ENCODE data around the gene LRP5. TPM values are rescaled to one million over a fixed set of nuclear protein-coding genes. Genes with fewer than 3 reads are reported as not detected.

Gene LRP5
- total RNA-seq, 2 experiments from 2014 or later = 2.0 to 2.9 TPM

DNA sequence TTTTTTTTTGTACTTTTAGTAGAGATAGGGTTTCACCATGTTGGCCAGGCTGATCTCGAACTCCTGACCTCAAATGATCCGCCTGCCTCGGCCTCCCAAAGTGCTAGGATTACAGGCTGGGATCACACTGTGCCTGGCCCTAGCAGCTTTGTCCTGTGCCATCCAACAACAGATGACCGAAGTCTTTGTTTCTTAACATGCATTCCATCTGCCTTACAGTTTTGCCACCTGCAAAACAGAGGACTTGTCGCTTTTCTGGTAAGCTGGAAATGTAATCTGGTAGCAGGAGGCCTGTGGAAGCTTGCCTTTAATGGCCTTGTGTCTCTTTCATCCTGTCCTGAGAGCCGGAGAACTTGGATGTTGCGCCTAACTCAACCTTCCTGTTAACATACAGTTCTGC, 89.5 kb downstream of the LRP5 start:
- Mint-ChIP-seq H3K36me3 (ENCODE audit: low read depth) (no peaks in the 10 kb centered on the region), H3K27ac (no peak overlapping the region), H3K4me1 (ENCODE audit: low read depth) (no peaks in the 10 kb centered on the region), H3K27me3 (no peaks in the 10 kb centered on the region), H3K9me3 (no peaks in the 10 kb centered on the region), H3K4me3 (no peak overlapping the region)
- ChIA-PET POLR2A (no interaction called here), CTCF (no interaction called here)
- H3K4me1 ChIP-seq (ENCODE audit: insufficient read depth, low read length) = no peaks in the 10 kb centered on the region
- intact Hi-C loops (cut with DNase I, micrococcal nuclease) = no loop called here
- DNase-seq (no peak), ATAC-seq (ENCODE audit: poor library complexity) (no peak)
- no peaks in the 10 kb centered on the region for H3K36me3 ChIP-seq (ENCODE audit: insufficient read depth, low read length)
- no peak overlapping the region for H3K4me3 ChIP-seq (ENCODE audit: low read length)
- H3K27me3 ChIP-seq (ENCODE audit: control insufficient read depth in 1 of 2, insufficient read depth in 2 of 2, low read length in 2 of 2) = no peaks in the 10 kb centered on the region
- no peak overlapping the region for H3K27ac ChIP-seq (ENCODE audit: low read depth in 1 of 2, low read length in 2 of 2)
- peaks cover 0 to 5% of the 10 kb centered on the region in 2 experiments for H3K9me3 ChIP-seq (ENCODE audit: control insufficient read depth in 1 of 2, insufficient read depth in 1 of 2, low read length in 2 of 2)
- no peak for TF ChIP-seq CTCF (IDR thresholded peaks at IDR 0.05)

DNA sequence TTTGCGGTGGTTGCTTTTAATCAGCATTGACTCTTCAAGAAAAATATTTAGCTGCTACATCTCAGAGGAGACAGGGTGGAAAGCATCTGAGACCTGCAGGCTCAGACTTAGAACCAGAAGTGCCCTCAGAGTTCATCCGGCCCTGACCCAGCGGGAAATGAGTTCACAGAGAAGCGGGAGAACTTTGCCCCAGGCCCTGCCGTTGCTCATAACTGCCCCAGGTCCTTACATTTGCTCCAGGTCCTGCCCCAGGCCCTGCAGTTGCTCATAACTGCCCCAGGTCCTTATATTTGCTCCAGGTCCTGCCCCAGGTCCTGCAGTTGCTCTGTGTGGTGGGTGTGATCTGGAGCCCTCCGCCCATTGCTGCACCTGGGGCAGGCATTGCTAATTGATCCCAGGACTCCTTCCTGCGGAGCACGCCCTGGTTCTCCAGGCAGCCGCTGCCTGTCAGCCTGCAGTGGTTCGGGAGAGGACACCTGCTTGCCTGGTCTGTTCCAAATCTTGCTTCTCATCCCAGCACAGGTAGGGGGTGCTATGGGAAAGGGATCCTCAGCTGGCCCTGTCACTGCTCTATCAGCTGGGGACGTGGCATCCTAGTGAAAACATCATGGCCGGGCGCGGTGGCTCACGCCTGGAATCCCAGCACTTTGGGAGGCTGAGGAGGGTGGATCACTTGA, 90.1 kb downstream of the LRP5 start:
- H3K4me3 Mint-ChIP-seq = no peak overlapping the region
- TF ChIP-seq CTCF (IDR thresholded peaks at IDR 0.05) = no peak
- POLR2A ChIA-PET = no interaction called here

GRCh38 chr11:68403424-68403823, 91.0 kb downstream of the LRP5 start:
- H3K9me3 ChIP-seq (ENCODE audit: control insufficient read depth in 1 of 2, insufficient read depth in 1 of 2, low read length in 2 of 2) = peaks cover 0 to 5% of the 10 kb centered on the region in 2 experiments
- no peaks in the 10 kb centered on the region for H3K27me3 ChIP-seq (ENCODE audit: control insufficient read depth in 1 of 2, insufficient read depth in 2 of 2, low read length in 2 of 2)
- no peaks in the 10 kb centered on the region for H3K27me3 Mint-ChIP-seq
- H3K27ac ChIP-seq (ENCODE audit: low read depth in 1 of 2, low read length in 2 of 2) = no peak overlapping the region
- ChIA-PET POLR2A (no interaction called here), CTCF (no interaction called here)
- no peak overlapping the region for H3K4me3 Mint-ChIP-seq
- no peak for TF ChIP-seq CTCF (IDR thresholded peaks at IDR 0.05)
- no peak overlapping the region for H3K27ac Mint-ChIP-seq
- no peaks in the 10 kb centered on the region for H3K9me3 Mint-ChIP-seq
- ATAC-seq (ENCODE audit: poor library complexity) (no peak), DNase-seq (no peak)
- no peaks in the 10 kb centered on the region for H3K36me3 ChIP-seq (ENCODE audit: insufficient read depth, low read length)
- no peak overlapping the region for H3K4me3 ChIP-seq (ENCODE audit: low read length)
- H3K4me1 Mint-ChIP-seq (ENCODE audit: low read depth) = no peaks in the 10 kb centered on the region
- H3K36me3 Mint-ChIP-seq (ENCODE audit: low read depth) = no peaks in the 10 kb centered on the region
- no peaks in the 10 kb centered on the region for H3K4me1 ChIP-seq (ENCODE audit: insufficient read depth, low read length)
- intact Hi-C loops (cut with DNase I, micrococcal nuclease) = no loop called here

More for the DNA sequence above, 90.1 kb downstream of the LRP5 start:
- Histone ChIP-seq H3K27ac (ENCODE audit: low read depth in 1 of 2, low read length in 2 of 2) (no peak overlapping the region), H3K4me3 (ENCODE audit: low read length) (no peak overlapping the region), H3K4me1 (ENCODE audit: insufficient read depth, low read length) (no peaks in the 10 kb centered on the region), H3K9me3 (ENCODE audit: control insufficient read depth in 1 of 2, insufficient read depth in 1 of 2, low read length in 2 of 2) (peaks cover 0 to 5% of the 10 kb centered on the region in 2 experiments), H3K36me3 (ENCODE audit: insufficient read depth, low read length) (no peaks in the 10 kb centered on the region), H3K27me3 (ENCODE audit: control insufficient read depth in 1 of 2, insufficient read depth in 2 of 2, low read length in 2 of 2) (no peaks in the 10 kb centered on the region)
- ATAC-seq (ENCODE audit: poor library complexity) (no peak), DNase-seq (no peak)
- no peaks in the 10 kb centered on the region for H3K9me3 Mint-ChIP-seq
- no peaks in the 10 kb centered on the region for H3K36me3 Mint-ChIP-seq (ENCODE audit: low read depth)
- intact Hi-C loops (cut with DNase I, micrococcal nuclease) = no loop called here
- H3K4me1 Mint-ChIP-seq (ENCODE audit: low read depth) = no peaks in the 10 kb centered on the region
- H3K27me3 Mint-ChIP-seq = no peaks in the 10 kb centered on the region
- CTCF ChIA-PET = no interaction called here
- H3K27ac Mint-ChIP-seq = no peak overlapping the region
